HL-60 (cell line): ENCODE data around the gene ABO.

Source experiments
- POLR2AphosphoS5 ChIP-seq: IDR thresholded peaks from 2 replicates; pipeline ENCODE4 v1.6.1; 2012; ENCODE audit warnings: low read depth
- SPI1 ChIP-seq: IDR thresholded peaks from 2 replicates; pipeline ENCODE4 v1.6.1; 2012; ENCODE audit warnings: low read depth, mild to moderate bottlenecking, borderline replicate concordance
- TF ChIP-seq, protein P1 (sequence below): IDR thresholded peaks from one replicate; pipeline ENCODE4 v1.5.1; 2011; ENCODE audit warnings: low read length, control low read depth, inconsistent platforms; ENCODE audit not compliant: insufficient read depth
- TF ChIP-seq, protein P2 (sequence below): IDR thresholded peaks from 2 replicates; pipeline ENCODE4 v1.6.1; 2012; ENCODE audit warnings: low read depth; ENCODE audit not compliant: insufficient replicate concordance

DNA sequence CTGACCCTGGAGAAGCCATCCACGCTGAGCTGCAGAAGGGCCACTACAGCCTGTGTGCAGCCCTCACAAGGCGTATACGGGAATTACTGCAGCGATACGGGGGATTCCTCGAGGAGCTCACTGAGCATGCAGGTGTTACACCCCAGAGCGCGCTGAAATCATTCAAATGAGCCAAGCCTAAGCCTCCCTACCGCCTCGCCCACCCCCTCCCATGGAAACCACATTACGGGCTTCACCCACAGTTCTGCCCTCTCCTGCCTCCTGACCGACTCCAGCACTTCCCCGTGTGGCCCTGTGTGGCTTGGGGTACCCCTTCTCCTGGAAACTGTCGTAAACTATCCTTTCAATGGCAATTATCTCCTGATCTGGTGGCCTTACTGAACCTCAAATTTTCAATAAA is 47.7 kb upstream of the ABO start:
- TF ChIP-seq, protein P1, sequence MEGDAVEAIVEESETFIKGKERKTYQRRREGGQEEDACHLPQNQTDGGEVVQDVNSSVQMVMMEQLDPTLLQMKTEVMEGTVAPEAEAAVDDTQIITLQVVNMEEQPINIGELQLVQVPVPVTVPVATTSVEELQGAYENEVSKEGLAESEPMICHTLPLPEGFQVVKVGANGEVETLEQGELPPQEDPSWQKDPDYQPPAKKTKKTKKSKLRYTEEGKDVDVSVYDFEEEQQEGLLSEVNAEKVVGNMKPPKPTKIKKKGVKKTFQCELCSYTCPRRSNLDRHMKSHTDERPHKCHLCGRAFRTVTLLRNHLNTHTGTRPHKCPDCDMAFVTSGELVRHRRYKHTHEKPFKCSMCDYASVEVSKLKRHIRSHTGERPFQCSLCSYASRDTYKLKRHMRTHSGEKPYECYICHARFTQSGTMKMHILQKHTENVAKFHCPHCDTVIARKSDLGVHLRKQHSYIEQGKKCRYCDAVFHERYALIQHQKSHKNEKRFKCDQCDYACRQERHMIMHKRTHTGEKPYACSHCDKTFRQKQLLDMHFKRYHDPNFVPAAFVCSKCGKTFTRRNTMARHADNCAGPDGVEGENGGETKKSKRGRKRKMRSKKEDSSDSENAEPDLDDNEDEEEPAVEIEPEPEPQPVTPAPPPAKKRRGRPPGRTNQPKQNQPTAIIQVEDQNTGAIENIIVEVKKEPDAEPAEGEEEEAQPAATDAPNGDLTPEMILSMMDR: no peak
- TF ChIP-seq, protein P2, sequence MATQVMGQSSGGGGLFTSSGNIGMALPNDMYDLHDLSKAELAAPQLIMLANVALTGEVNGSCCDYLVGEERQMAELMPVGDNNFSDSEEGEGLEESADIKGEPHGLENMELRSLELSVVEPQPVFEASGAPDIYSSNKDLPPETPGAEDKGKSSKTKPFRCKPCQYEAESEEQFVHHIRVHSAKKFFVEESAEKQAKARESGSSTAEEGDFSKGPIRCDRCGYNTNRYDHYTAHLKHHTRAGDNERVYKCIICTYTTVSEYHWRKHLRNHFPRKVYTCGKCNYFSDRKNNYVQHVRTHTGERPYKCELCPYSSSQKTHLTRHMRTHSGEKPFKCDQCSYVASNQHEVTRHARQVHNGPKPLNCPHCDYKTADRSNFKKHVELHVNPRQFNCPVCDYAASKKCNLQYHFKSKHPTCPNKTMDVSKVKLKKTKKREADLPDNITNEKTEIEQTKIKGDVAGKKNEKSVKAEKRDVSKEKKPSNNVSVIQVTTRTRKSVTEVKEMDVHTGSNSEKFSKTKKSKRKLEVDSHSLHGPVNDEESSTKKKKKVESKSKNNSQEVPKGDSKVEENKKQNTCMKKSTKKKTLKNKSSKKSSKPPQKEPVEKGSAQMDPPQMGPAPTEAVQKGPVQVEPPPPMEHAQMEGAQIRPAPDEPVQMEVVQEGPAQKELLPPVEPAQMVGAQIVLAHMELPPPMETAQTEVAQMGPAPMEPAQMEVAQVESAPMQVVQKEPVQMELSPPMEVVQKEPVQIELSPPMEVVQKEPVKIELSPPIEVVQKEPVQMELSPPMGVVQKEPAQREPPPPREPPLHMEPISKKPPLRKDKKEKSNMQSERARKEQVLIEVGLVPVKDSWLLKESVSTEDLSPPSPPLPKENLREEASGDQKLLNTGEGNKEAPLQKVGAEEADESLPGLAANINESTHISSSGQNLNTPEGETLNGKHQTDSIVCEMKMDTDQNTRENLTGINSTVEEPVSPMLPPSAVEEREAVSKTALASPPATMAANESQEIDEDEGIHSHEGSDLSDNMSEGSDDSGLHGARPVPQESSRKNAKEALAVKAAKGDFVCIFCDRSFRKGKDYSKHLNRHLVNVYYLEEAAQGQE: no peak
- TF ChIP-seq POLR2AphosphoS5: no peak
- no peak for TF ChIP-seq SPI1
